ENCODE measurements around the gene TEAD3. TPM values are rescaled to one million over a fixed set of nuclear protein-coding genes. Genes with fewer than 3 reads are reported as not detected.
"Not testable (repeated sequence)": the region's sequence is repeated elsewhere in the genome, so short reads cannot be mapped to it uniquely, and the experiment has no call there.

TEAD3 gene
- total RNA-seq, 1 donor from 2014 or later: 28.0 TPM

DNA sequence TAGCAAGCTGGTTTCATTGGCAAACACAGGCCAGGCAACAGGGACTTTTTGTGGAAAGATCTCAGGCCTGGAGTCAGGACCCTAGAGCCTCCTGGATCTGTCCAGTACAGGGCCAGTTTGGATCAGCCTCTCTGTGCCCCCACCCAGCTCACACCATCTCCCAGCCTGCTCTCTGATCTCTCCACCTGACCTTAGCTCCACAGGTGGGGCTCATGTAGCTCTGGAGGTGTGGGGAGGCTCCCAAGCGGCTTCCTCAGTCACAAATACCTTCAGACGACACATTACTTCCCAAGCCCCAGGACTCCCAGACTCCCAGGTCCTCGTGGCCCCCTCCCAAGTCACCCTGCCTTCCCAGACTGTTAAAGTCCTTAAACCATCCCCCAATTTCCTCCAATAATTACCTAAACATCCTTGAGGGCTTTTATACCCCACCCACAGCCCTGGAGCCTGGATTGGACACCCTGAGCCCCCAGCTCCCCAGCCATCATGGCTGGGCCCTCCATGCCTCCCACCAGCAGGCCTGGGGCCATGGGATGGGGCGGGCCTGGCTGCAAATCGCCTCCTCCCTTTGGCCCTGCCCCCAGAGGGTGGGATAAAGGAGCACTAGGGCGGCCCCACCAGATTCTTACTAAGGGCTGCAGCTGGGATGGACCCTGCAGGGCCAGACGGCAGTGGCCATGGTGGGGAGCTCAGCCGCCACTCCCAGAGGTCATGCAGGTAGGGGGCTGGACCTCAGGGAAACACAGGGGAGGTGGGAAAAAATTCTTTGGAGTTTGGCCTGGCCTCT is 60.6 kb downstream of the TEAD3 start:
- H3K36me3 ChIP-seq: no peaks in the 10 kb centered on the region
- H3K9me3 ChIP-seq (replicated peaks): no peaks in the 10 kb centered on the region
- DNase-seq: no peak
- no peak overlapping the region for H3K4me3 ChIP-seq
- TF ChIP-seq, protein P1, sequence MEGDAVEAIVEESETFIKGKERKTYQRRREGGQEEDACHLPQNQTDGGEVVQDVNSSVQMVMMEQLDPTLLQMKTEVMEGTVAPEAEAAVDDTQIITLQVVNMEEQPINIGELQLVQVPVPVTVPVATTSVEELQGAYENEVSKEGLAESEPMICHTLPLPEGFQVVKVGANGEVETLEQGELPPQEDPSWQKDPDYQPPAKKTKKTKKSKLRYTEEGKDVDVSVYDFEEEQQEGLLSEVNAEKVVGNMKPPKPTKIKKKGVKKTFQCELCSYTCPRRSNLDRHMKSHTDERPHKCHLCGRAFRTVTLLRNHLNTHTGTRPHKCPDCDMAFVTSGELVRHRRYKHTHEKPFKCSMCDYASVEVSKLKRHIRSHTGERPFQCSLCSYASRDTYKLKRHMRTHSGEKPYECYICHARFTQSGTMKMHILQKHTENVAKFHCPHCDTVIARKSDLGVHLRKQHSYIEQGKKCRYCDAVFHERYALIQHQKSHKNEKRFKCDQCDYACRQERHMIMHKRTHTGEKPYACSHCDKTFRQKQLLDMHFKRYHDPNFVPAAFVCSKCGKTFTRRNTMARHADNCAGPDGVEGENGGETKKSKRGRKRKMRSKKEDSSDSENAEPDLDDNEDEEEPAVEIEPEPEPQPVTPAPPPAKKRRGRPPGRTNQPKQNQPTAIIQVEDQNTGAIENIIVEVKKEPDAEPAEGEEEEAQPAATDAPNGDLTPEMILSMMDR (IDR thresholded peaks at IDR 0.05; ENCODE audit: borderline replicate concordance): no peak
- no peak overlapping the region for H3K27ac ChIP-seq (replicated peaks)
- intact Hi-C loops (cut with micrococcal nuclease): no loop called here
- no peaks in the 10 kb centered on the region for H3K27me3 ChIP-seq (ENCODE audit: low read depth)
- H3K4me1 ChIP-seq: peaks cover 13% of the 10 kb centered on the region

DNA sequence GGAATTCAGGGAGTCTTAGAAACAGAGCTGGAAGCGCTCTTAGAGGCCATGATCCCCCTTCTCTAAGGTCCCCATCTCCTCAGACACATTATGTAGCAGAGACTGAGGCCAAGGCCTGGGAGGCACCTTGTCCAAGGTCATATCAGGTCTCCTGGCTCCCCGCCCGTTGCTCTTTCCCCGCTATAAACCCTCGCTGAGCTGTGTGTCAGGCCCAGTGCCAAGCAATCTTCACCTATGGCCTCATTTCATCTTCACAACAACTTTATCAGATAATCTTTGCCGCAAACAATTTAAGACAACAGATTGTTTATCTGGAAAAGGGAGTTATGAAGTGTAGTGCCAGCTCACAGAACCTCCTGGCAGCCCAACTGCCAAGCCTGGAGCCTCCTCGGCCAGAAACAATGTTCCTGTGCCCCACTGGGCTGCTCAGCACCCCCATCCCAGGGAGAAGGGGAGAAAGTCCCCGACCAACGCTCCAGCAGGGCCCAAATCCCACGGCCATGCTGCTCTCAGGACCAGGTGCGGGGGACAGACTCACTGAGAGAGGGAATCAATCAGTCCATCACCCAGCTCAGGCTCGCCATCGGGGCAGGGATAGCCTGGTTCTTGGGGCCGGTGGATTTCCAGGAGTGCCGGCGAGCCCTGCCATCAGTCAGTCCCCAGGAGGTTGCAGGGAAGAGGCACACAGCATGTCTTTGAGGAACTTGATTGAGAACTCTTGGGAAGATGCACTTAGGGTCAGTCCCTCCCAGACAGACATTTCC is 61.6 kb downstream of the TEAD3 start:
- H3K27ac ChIP-seq (replicated peaks): peak overlapping the region; percentile 38
- TF ChIP-seq, protein P1 (IDR thresholded peaks at IDR 0.05; ENCODE audit: borderline replicate concordance): no peak
- intact Hi-C loops (cut with micrococcal nuclease): no loop called here
- H3K4me1 ChIP-seq: peaks cover 13% of the 10 kb centered on the region
- H3K9me3 ChIP-seq (replicated peaks): peaks cover 3% of the 10 kb centered on the region
- no peaks in the 10 kb centered on the region for H3K36me3 ChIP-seq
- peak; percentile 37 for DNase-seq
- H3K4me3 ChIP-seq: no peak overlapping the region
- no peaks in the 10 kb centered on the region for H3K27me3 ChIP-seq (ENCODE audit: low read depth)

DNA sequence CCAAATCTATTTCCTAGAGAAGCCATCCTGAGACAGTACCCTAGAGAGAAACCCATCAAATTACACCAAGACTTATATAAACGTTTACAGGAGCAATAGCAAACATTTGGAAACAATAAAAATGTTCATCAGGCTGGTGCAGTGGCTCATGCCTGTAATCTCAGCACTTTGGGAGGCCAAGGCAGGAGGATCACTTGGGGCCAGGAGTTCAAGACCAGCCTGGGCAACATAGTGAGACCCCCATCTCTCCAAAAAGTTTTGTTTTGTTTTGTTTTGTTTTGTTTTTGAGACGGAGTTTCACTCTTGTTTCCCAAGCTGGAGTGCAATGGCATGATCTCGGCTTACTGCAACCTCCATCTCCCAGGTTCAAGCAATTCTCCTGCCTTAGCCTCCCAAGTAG is 64.2 kb downstream of the TEAD3 start:
- H3K27ac ChIP-seq (replicated peaks); intact Hi-C loops (cut with micrococcal nuclease); H3K27me3 ChIP-seq (ENCODE audit: low read depth); H3K36me3 ChIP-seq; DNase-seq; H3K4me3 ChIP-seq: not testable (repeated sequence)
- Histone ChIP-seq H3K9me3 (replicated peaks) (peaks cover 22% of the 10 kb centered on the region), H3K4me1 (peaks cover 13% of the 10 kb centered on the region)

DNA sequence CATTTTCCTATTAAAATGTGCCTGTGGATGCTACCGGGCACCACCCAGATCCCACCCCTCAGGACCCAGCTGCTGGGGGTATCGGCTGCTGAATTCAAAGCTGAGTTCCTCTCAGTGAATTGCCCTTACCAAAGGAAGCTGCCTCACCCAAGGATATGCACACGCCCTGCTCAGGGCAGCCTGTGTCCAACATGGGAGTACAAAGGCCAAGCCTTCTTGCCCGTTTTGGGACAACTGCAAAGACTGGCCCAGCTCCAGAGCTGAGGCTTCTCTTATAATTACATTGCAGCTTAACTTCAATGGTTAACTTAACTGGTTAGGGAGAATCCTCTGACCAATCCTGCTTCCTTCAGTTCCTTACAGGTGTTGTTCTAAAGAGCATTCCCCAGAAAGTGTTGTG is 64.6 kb downstream of the TEAD3 start:
- peaks cover 22% of the 10 kb centered on the region for H3K9me3 ChIP-seq (replicated peaks)
- no peak overlapping the region for H3K4me3 ChIP-seq
- DNase-seq: no peak
- peaks cover 13% of the 10 kb centered on the region for H3K4me1 ChIP-seq
- intact Hi-C loops (cut with micrococcal nuclease): no loop called here
- H3K36me3 ChIP-seq: peaks cover 2% of the 10 kb centered on the region
- H3K27ac ChIP-seq (replicated peaks): no peak overlapping the region
- TF ChIP-seq, protein P1 (IDR thresholded peaks at IDR 0.05; ENCODE audit: borderline replicate concordance): no peak
- no peaks in the 10 kb centered on the region for H3K27me3 ChIP-seq (ENCODE audit: low read depth)

DNA sequence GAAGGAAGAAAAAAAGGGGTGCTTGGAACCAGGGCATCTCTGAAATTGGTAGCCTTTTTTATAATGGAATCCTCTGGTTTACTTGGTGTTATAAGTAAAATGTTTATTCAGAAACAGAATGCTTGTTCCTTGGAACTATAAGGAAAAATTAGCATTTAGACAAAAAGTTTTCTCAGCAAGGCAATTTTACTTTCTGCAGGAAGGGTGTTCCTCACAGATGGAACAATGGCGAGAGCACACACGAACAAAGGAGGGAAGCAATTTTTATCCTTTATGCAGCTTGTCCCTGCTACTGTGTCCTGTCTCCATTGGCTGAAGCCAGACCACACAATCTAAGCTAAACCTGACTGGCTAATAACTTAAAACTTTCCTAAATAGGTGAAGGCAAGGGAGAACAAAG is 67.4 kb downstream of the TEAD3 start:
- no peak overlapping the region for H3K27ac ChIP-seq (replicated peaks)
- TF ChIP-seq, protein P1 (IDR thresholded peaks at IDR 0.05; ENCODE audit: borderline replicate concordance): no peak
- H3K4me1 ChIP-seq: peaks cover 2% of the 10 kb centered on the region
- intact Hi-C loops (cut with micrococcal nuclease): no loop called here
- H3K4me3 ChIP-seq: no peak overlapping the region
- peaks cover 31% of the 10 kb centered on the region for H3K36me3 ChIP-seq
- H3K9me3 ChIP-seq (replicated peaks): peaks cover 22% of the 10 kb centered on the region
- no peak for DNase-seq
- no peaks in the 10 kb centered on the region for H3K27me3 ChIP-seq (ENCODE audit: low read depth)
